HG02763 (cell line): ENCODE measurements around the gene CALML5.

Experiments used
- ATAC-seq: cut with Tn5 transposase; IDR thresholded peaks from one replicate; pipeline ENCODE4 v1.9.1; 2021; ENCODE audit warnings: mild to moderate bottlenecking, moderate library complexity; ENCODE audit not compliant: unreplicated experiment

Gene CALML5

GRCh38 chr10:5502571-5503476 lies 3.5 kb upstream of the CALML5 start:
- no peak for ATAC-seq

GRCh38 chr10:5502061-5502521 lies 2.7 kb upstream of the CALML5 start:
- ATAC-seq = no peak

GRCh38 chr10:5500910-5501309 lies 1.5 kb upstream of the CALML5 start:
- no peak for ATAC-seq

GRCh38 chr10:5500162-5500670 lies 846 bp upstream of the CALML5 start:
- no peak for ATAC-seq

- ATAC-seq = no peak
Measured at GRCh38 chr10:5498791-5499492, 428 bp downstream of the CALML5 start.

GRCh38 chr10:5497948-5498730 lies 1.2 kb downstream of the CALML5 start:
- no peak for ATAC-seq

- ATAC-seq = no peak
Measured at GRCh38 chr10:5497289-5497688, 2.1 kb downstream of the CALML5 start.

GRCh38 chr10:5496261-5497250 lies 2.8 kb downstream of the CALML5 start:
- ATAC-seq = no peak

GRCh38 chr10:5494611-5495010 lies 4.8 kb downstream of the CALML5 start:
- ATAC-seq = no peak

GRCh38 chr10:5493691-5494090 lies 5.7 kb downstream of the CALML5 start:
- ATAC-seq = no peak

GRCh38 chr10:5492929-5493576 lies 6.3 kb downstream of the CALML5 start:
- ATAC-seq = no peak

- no peak for ATAC-seq
Measured at GRCh38 chr10:5492322-5492855, 7.0 kb downstream of the CALML5 start.

GRCh38 chr10:5491477-5491876 lies 7.9 kb downstream of the CALML5 start:
- no peak for ATAC-seq

GRCh38 chr10:5490698-5491464 lies 8.5 kb downstream of the CALML5 start:
- ATAC-seq = no peak

- ATAC-seq = no peak
Measured at GRCh38 chr10:5490032-5490431, 9.3 kb downstream of the CALML5 start.

- ATAC-seq = no peak
Measured at GRCh38 chr10:5488272-5489161, 10.9 kb downstream of the CALML5 start.

GRCh38 chr10:5486853-5487235 lies 12.5 kb downstream of the CALML5 start:
- ATAC-seq = no peak
